HCEC 1CT (cell line): ENCODE results near the gene FHIT.
"Not testable (repeated sequence)": the region's sequence is repeated elsewhere in the genome, so short reads cannot be mapped to it uniquely, and the experiment has no call there.

ENCODE experiments used
- DNase-seq: peaks from one replicate; pipeline ENCODE4 v3.0.0-alpha.2; 2017

FHIT gene

GRCh38 chr3:61053781-61054496 lies 197.3 kb downstream of the FHIT start:
- DNase-seq, result no peak

- DNase-seq, result no peak
Measured at GRCh38 chr3:61052851-61053250, 198.4 kb downstream of the FHIT start.

- no peak for DNase-seq
Measured at GRCh38 chr3:61051666-61052065, 199.6 kb downstream of the FHIT start.

- DNase-seq, result not testable (repeated sequence)
Measured at GRCh38 chr3:61045169-61045568, 206.1 kb downstream of the FHIT start.

GRCh38 chr3:61043156-61043555 lies 208.1 kb downstream of the FHIT start:
- DNase-seq, result no peak

- no peak for DNase-seq
Measured at GRCh38 chr3:61040618-61041017, 210.6 kb downstream of the FHIT start.

- DNase-seq, result no peak
Measured at GRCh38 chr3:61035573-61035972, 215.7 kb downstream of the FHIT start.

GRCh38 chr3:61032991-61033390 lies 218.3 kb downstream of the FHIT start:
- no peak for DNase-seq

- DNase-seq, result no peak
Measured at GRCh38 chr3:61031503-61031902, 219.7 kb downstream of the FHIT start.

- no peak for DNase-seq
Measured at GRCh38 chr3:61030469-61031035, 220.7 kb downstream of the FHIT start.

GRCh38 chr3:61029194-61029593 lies 222.1 kb downstream of the FHIT start:
- no peak for DNase-seq

GRCh38 chr3:61018807-61019206 lies 232.4 kb downstream of the FHIT start:
- no peak for DNase-seq

GRCh38 chr3:61017028-61017427 lies 234.2 kb downstream of the FHIT start:
- DNase-seq, result not testable (repeated sequence)

- no peak for DNase-seq
Measured at GRCh38 chr3:61015859-61016258, 235.4 kb downstream of the FHIT start.

GRCh38 chr3:61015408-61015807 lies 235.8 kb downstream of the FHIT start:
- no peak for DNase-seq

- DNase-seq, result no peak
Measured at GRCh38 chr3:61008998-61009380, 242.3 kb downstream of the FHIT start.

- no peak for DNase-seq
Measured at GRCh38 chr3:61008153-61008997, 242.9 kb downstream of the FHIT start.

GRCh38 chr3:61005591-61005990 lies 245.7 kb downstream of the FHIT start:
- no peak for DNase-seq

- DNase-seq, result no peak
Measured at GRCh38 chr3:60998858-60999257, 252.4 kb downstream of the FHIT start.

- DNase-seq, result no peak
Measured at GRCh38 chr3:60992395-60992794, 258.9 kb downstream of the FHIT start.

- no peak for DNase-seq
Measured at GRCh38 chr3:60990442-60990730, 260.9 kb downstream of the FHIT start.

GRCh38 chr3:60989626-60990441 lies 261.4 kb downstream of the FHIT start:
- DNase-seq, result no peak

- DNase-seq, result not testable (repeated sequence)
Measured at GRCh38 chr3:60987191-60987590, 264.1 kb downstream of the FHIT start.
